Iris pigment epithelial cell (primary cell): ENCODE results near the gene WDR73.
A peak's percentile ranks its signal among the peaks of the same experiment; 100 is the strongest.
"Not testable (repeated sequence)": the region's sequence is repeated elsewhere in the genome, so short reads cannot be mapped to it uniquely, and the experiment has no call there.

Experiments
- DNase-seq: peaks from one replicate; pipeline ENCODE4 v3.0.0-alpha.2; 2011; ENCODE audit warnings: low read depth

WDR73 gene

GRCh38 chr15:84657748-84658079 lies 3.6 kb upstream of the WDR73 start:
- no peak for DNase-seq

DNA sequence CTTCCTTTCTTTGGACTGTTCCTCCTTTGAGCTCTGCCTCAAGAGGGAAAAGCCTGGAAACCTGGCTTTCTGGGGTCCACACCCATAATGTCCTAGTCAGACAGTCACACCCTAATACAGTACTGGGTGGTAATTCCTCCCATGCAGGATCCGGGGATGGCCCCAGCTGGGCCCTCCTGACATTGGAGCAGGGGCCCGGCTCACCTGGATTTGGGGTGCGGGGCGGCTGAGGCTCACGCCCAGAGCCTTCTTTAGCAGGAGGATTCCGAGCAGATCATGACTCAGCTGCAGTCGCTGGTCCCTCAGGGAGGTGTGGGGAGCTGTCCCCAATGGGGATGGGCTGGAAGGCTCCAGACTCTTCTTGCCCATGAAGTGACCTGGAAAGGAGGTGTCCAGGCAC lies 2.9 kb upstream of the WDR73 start:
- DNase-seq: no peak

GRCh38 chr15:84654689-84655453 lies 788 bp upstream of the WDR73 start:
- DNase-seq: peak; percentile 77

- DNase-seq: no peak
Measured at GRCh38 chr15:84653584-84653909, 536 bp downstream of the WDR73 start.

DNA sequence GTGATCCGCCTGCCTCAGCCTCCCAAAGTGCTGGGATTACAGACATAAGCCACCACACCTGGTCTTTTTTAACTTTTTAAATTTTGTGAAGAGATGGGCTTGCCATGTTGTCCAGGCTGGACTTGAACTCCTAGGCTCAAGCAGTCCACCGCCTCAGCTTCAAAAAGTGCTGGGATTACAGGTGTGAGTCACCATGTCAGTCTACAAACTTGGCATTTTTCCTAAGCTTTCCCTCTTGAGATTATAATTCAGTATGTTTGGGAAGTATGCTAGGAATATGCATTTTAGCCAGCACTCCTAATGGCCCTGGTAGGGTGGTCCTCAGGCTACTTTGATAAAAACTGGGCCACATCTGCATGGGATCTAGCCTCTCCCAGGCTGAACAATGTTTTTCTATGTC lies 4.4 kb downstream of the WDR73 start:
- no peak for DNase-seq

GRCh38 chr15:84648539-84648938 lies 5.5 kb downstream of the WDR73 start:
- DNase-seq: no peak

- no peak for DNase-seq
Measured at GRCh38 chr15:84647726-84648125, 6.4 kb downstream of the WDR73 start.

- DNase-seq: no peak
Measured at GRCh38 chr15:84645997-84646396, 8.1 kb downstream of the WDR73 start.

DNA sequence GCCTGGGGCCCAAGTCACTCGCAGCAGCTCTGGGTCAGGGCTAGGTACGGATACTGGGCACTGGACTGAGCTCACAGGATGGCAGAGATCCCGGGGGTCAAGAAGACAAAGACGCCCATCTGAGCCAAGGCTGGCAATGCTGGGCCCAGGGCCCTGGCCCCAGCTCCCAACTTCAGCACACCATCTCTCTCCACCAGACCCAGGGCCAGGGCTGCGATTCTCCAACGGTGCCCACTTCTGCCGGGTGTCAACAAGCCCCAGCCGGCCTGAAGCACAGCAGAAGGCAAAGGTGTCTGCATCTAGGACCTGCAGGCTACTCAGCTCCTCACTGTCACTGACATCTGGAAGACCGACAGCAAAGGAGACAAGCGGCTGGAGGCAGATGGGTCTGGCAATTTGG lies 8.6 kb downstream of the WDR73 start:
- no peak for DNase-seq

DNA sequence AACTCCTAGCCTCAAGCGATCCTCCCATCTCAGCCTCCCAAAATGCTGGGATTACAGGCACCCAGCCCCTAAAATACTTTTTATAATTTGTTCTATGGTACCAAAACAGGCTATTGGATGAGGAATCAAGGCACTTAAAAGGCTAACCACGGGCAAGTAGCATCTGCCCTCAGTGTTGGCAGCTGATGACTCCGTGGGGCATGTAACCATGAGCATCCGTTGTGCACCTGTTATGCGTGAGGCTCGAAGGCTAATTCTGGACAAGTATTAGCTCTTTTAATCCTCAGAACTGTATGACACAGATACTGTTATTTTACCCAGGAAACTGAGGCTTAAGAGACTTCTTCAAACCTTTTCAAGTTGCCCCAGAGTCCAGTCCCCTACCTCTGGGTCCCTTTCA lies 10.2 kb downstream of the WDR73 start:
- no peak for DNase-seq

DNA sequence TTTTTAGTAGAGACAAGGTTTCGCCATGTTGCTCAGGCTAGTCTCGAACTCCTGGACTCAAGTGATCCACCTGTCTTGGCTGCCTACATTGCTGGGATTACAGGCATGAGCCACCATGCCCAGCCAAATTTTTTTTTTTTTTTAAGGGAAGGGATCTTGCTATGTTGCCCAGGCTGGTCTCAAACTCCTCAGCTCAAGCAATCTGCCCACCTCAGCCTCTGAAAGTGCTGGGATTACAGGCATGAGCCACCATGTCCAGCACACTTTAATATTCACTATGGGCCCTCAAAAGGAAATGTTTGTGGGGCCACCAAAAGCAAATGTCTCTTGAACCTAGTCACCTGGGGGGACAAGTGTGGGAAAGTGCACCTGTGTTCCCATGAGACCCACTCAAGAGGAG lies 11.4 kb downstream of the WDR73 start:
- DNase-seq: not testable (repeated sequence)

GRCh38 chr15:84641871-84642270 lies 12.2 kb downstream of the WDR73 start:
- DNase-seq: not testable (repeated sequence)

DNA sequence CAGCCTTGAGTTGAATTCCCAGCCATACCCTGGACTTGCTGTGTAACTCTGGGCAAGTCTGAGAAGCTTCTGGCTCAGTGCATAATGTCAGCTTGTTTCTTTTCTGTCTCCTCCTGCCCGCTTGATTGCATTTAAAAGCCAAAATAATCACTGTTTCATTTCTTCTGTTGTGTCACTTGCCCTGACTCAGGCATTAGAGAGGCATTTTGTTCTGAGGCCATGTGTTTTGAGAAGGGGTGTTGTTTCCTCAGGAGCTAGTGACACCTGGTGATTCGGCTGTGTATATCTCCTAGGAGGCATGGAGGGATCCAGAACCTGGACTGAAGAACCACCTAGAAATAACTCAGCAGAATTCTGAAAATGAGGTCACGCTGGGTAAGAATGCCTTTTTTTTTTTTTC lies 16.0 kb downstream of the WDR73 start:
- DNase-seq: no peak

DNA sequence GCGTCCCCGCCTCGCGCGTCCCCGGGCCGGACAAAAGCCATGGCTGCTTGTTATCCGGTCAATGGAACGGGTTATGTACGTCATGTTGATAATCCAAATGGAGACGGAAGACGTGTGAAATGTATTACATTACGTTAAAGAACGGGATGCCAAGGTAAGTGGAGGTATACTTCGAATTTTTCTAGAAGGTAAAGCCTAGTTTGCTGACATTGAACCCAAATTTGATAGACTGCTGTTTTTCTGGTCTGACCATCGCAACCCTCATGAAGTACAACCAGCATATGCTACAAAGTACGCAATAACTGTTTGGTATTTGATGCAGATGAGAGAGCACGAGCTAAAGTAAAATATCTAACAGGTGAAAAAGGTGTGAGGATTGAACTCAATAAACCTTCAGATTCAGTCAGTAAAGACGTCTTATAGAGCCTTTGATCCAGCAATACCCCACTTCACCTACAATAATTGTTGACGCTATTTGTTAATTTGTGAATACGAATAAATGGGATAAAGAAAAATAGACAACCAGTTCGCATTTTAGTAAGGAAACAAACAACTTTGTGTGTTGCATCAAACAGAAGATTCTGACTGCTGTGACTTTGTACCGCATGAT lies 19.8 kb downstream of the WDR73 start:
- no peak for DNase-seq

DNA sequence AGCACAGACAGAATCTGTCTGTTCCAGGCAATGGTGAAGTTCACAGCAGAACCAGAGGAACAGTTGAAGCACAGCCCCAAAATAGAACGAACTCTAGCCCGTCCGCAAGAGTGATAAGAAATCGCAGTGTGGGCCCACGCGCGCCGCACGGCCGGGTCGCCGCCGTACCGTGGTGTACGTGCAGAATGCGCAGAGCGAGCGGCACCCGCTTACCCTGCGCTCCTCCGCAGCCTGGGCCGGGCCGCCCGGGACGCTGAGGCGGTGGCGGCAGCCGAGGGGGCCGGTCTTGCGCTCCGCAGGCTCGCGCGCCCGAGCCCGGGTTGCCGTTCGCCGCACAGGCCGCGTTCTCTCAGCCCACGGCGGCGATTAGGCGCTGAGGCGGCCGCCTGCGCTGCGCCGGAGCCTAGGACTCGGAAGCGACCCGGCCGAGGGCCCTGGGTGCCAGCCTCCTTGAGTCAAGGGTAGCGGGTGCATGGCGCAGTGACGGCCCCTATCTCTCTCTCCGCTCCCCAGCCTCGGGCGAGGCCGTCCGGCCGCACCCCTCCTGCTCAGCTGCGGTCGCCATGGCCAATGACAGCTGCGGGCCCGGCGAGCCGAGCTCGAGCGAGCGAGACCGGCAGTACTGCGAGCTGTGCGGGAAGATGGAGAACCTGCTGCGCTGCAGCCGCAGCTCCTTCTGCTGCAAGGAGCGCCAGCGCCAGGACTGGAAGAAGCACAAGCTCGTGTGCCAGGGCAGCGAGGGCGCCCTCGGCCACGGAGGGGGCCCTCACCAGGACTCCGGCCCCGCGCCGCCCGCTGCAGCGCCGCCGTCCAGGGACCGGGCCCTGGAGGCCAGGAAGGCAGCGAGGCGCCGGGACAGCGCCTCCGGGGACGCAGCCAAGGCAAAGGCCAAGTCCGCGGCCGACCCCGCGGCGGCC lies 20.5 kb downstream of the WDR73 start:
- peak; percentile 86 for DNase-seq

DNA sequence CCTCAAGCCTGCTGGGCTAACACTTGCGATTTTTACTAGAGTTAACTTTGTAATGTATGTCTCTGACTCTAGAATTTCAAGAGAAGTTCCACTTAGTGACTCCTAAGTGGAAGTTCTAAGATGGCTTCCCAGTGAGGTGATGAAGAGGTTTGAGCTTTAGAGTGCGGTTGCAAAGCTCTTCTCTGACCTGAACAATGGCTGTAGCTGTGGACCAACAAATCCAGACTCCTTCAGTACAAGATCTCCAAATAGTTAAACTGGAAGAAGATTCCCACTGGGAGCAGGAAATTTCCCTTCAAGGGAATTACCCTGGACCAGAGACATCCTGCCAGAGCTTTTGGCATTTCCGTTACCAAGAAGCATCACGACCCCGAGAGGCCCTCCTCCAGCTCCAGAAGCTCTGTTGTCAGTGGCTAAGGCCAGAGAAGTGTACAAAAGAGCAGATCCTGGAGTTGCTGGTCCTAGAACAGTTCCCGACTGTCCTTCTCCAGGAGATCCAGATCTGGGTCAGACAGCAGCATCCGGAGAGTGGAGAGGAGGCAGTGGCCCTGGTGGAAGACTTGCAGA lies 22.3 kb downstream of the WDR73 start:
- DNase-seq: no peak

- no peak for DNase-seq
Measured at GRCh38 chr15:84629033-84629432, 25.1 kb downstream of the WDR73 start.

- no peak for DNase-seq
Measured at GRCh38 chr15:84625123-84625522, 29.0 kb downstream of the WDR73 start.

GRCh38 chr15:84624359-84624758 lies 29.7 kb downstream of the WDR73 start:
- no peak for DNase-seq

- DNase-seq: no peak
Measured at GRCh38 chr15:84621358-84621979, 32.6 kb downstream of the WDR73 start.

GRCh38 chr15:84620626-84621025 lies 33.5 kb downstream of the WDR73 start:
- no peak for DNase-seq

GRCh38 chr15:84616235-84616634 lies 37.8 kb downstream of the WDR73 start:
- DNase-seq: no peak
